Adrenal gland (tissue), 12 donors: ENCODE measurements around the gene NECAB2. TPM values are rescaled to one million over a fixed set of nuclear protein-coding genes. Genes with fewer than 3 reads are reported as not detected.

Experiments
- DNase-seq, 7 donors: peaks; one replicate each; pipeline ENCODE4 v3.0.0-alpha.2; 2019 to 2020
- H3K27ac ChIP-seq, 5 donors: fragments of 200-600 bp; sonication (generic) in 4 of 5; 1 replicate in 3 of 5; 2 replicates in 2 of 5; pipeline versions ENCODE4 v1.5.1 to v1.8.0; 2016 to 2020; ENCODE audit warnings: mild to moderate bottlenecking in 1 of 5
- H3K27me3 ChIP-seq: fragments of 200-600 bp; 2 replicates; pipeline ENCODE4 v1.8.0; 2021
- H3K36me3 ChIP-seq, 2 donors: fragments of 200-600 bp; replicated peaks in 1 of 2; 1 replicate in 1 of 2; 2 replicates in 1 of 2; pipeline versions ENCODE4 v1.5.1 to v1.8.0; 2018 to 2022
- H3K4me1 ChIP-seq, 2 donors: fragments of 200-600 bp; replicated peaks in 1 of 2; 1 replicate in 1 of 2; 2 replicates in 1 of 2; pipeline versions ENCODE4 v1.5.1 to v1.8.0; 2018 to 2021
- H3K4me3 ChIP-seq, 4 donors: fragments of 200-600 bp; sonication (generic) in 3 of 4; one replicate each; pipeline ENCODE4 v1.5.1; 2016 to 2018
- H3K9me3 ChIP-seq, 3 donors: fragments of 200-600 bp; sonication (generic) in 1 of 3; replicated peaks in 1 of 3; 1 replicate in 2 of 3; 2 replicates in 1 of 3; pipeline versions ENCODE4 v1.5.1 to v1.8.0; 2016 to 2021
- POLR2A ChIP-seq, 2 donors: fragments of 450-650 bp; IDR thresholded peaks; one replicate each; pipeline ENCODE4 v1.6.1; 2017; ENCODE audit warnings: antibody characterized with exemption in 2 of 2, mild to moderate bottlenecking in 2 of 2, moderate library complexity in 1 of 2
- WGBS, 4 donors: extraction: QIAGEN DNeasy Blood & Tissue Kit in 2 of 4; methylation state at CpG; one replicate each; pipeline versions ENCODE4 v1.1.5 to v1.1.7; 2013 to 2017; 5-methylcytosine and 5-hydroxymethylcytosine counted together
- intact Hi-C, 2 donors: fragments of 100-400 bp; cut with DNase I; formaldehyde crosslinking; loops; one replicate each; pipeline versions ENCODE4 v1.14.1 to v1.15.0; 2022 to 2023
- polyA plus RNA-seq, 3 donors: library from polyadenylated mRNA; stranded (reverse); fragments of 200-250 nt in 2 of 3; fragments of 350-450 nt in 1 of 3; fragmentation: Illumina TruSeq in 1 of 3; extraction: RNeasy Lipid Tissue Mini Kit (QIAGEN cat#74804) in 1 of 3; gene quantifications; one replicate each; pipeline ENCODE4 v1.2.3, GENCODE V29; 2013 to 2014
- total RNA-seq, 9 donors: library from RNA; depleted of rRNA in 4 of 9; stranded (reverse); fragments of >200 nt in 4 of 9; fragments of 120-200 nt in 1 of 9; fragmentation: NEBNext Ultra II Directional in 1 of 9; extraction: Animal tissue kit (Norgen Biotek cat#: 25700) in 1 of 9; gene quantifications; one replicate each; pipeline versions ENCODE4 v1.1.0 to v1.2.4, GENCODE V29; 2013 to 2023
- TF ChIP-seq, protein P1 (sequence below), 6 experiments: fragments of 450-650 bp in 4 of 6; fragments of 200-600 bp in 2 of 6; sonication (generic) in 1 of 6; IDR thresholded peaks; 1 replicate in 5 of 6; 2 replicates in 1 of 6; pipeline versions ENCODE4 v1.5.1 to v1.8.0; 2016 to 2021; ENCODE audit warnings: antibody characterized with exemption in 6 of 6, mild to moderate bottlenecking in 2 of 6, moderate library complexity in 1 of 6
- donor health status: healthy with polysubstance abuse.
- donor health status: Bipolar disorder and iron deficiency.
- donor health status: DM: yes; HTN: yes; CAD: no.
- donor health status: DM: no; HTN: no; CAD: no.
- donor health status: DM: no; HTN: no; CAD: no.
- donor health status: DM: yes; HTN: yes; CAD: no.

The NECAB2 gene
- total and polyA plus RNA-seq, 12 donors, result 0.14 to 2.1 (median 0.36) TPM; not detected in 3

DNA sequence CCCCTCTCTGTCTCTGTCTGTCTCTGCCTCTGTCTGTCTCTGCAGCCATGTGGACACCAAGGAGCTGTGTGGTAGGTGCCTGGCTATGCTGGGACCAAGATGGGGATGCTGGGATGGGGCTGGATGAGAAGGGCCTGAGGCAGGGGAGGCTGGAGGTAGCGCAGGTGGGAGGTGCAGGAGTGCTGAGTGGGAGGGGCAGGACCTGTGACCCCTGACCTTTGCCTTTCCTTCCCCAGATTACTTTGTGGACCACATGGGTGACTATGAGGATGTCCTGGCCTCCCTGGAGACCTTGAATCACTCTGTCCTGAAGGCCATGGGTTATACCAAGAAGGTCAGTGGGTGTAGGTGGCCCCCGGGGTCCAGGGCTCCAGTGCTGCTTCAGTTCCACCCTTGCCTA is 12.8 kb downstream of the NECAB2 start:
- WGBS, 4 donors, result 77 to 100% (median 88%) methylated on average over 1 to 2 of the region's 2 CpGs

DNA sequence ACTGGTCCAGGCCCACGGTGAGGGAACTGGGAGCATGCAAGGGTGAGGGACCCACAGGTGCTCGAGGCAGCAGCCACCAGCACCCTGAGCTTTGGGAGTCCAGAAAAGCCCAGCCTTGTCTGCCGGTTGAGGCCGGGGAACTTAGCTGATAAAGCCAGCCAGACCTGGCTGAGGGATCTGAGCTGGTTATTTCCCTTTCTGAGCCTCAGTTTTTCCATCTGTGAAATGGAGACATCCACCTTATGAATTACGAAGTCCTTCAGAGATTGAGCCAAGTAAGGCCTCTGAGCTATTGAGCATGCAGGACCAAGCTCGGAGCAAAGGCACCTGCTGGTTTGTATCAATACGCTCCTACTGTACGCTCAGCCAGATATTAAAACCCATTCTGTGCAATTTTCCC is 13.8 kb downstream of the NECAB2 start:
- intact Hi-C loops, result no loop called here
- Histone ChIP-seq H3K27me3 (no peaks in the 10 kb centered on the region), H3K9me3 (peaks cover 0 to 8% (median 0%) of the 10 kb centered on the region in 3 donors), H3K4me3 (no peak overlapping the region), H3K36me3 (no peaks in the 10 kb centered on the region), H3K4me1 (no peaks in the 10 kb centered on the region), H3K27ac (no peak overlapping the region)
- no peak for TF ChIP-seq POLR2A (IDR thresholded peaks at IDR 0.05)
- TF ChIP-seq, protein P1, sequence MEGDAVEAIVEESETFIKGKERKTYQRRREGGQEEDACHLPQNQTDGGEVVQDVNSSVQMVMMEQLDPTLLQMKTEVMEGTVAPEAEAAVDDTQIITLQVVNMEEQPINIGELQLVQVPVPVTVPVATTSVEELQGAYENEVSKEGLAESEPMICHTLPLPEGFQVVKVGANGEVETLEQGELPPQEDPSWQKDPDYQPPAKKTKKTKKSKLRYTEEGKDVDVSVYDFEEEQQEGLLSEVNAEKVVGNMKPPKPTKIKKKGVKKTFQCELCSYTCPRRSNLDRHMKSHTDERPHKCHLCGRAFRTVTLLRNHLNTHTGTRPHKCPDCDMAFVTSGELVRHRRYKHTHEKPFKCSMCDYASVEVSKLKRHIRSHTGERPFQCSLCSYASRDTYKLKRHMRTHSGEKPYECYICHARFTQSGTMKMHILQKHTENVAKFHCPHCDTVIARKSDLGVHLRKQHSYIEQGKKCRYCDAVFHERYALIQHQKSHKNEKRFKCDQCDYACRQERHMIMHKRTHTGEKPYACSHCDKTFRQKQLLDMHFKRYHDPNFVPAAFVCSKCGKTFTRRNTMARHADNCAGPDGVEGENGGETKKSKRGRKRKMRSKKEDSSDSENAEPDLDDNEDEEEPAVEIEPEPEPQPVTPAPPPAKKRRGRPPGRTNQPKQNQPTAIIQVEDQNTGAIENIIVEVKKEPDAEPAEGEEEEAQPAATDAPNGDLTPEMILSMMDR (IDR thresholded peaks at IDR 0.05), result no peak
- no peak for DNase-seq
- 97 to 99% (median 98%) methylated on average over 6 to 8 of the region's 8 CpGs for WGBS, 4 donors

More for the DNA sequence above, 12.8 kb downstream of the NECAB2 start:
- intact Hi-C loops, result no loop called here
- Histone ChIP-seq H3K36me3 (no peaks in the 10 kb centered on the region), H3K4me1 (no peaks in the 10 kb centered on the region), H3K27me3 (no peaks in the 10 kb centered on the region), H3K27ac (no peak overlapping the region), H3K4me3 (no peak overlapping the region), H3K9me3 (peaks cover 0 to 8% (median 0%) of the 10 kb centered on the region in 3 donors)
- DNase-seq, result no peak
- TF ChIP-seq, protein P1 (IDR thresholded peaks at IDR 0.05), result no peak
- no peak for TF ChIP-seq POLR2A (IDR thresholded peaks at IDR 0.05)

DNA sequence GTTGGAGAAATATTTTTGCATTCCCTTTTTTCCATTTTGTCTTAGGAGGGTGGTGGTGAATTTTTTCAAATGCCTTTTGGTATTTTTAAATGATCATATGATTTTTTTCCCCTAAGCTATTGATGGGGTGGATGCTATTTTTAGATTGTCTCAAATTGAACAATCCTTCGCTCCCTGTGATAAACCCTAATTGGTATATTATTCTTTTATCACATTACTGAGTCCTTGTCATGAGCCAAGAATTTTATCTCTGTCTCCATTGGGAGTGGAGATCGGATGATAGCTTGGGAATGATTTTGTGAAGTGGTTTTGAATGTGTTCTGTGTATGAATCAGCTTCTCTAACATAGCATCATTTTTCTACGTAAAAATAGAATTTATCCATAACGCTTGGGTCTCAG is 15.4 kb downstream of the NECAB2 start:
- intact Hi-C loops, result no loop called here
- Histone ChIP-seq H3K36me3 (no peaks in the 10 kb centered on the region), H3K27ac (no peak overlapping the region), H3K9me3 (peaks cover 0 to 3% (median 0%) of the 10 kb centered on the region in 3 donors), H3K4me3 (no peak overlapping the region), H3K27me3 (no peaks in the 10 kb centered on the region), H3K4me1 (no peaks in the 10 kb centered on the region)
- 42 to 51% (median 50%) methylated on average over 4 of the region's 4 CpGs for WGBS, 4 donors
- TF ChIP-seq POLR2A (IDR thresholded peaks at IDR 0.05), result no peak
- TF ChIP-seq, protein P1 (IDR thresholded peaks at IDR 0.05), result no peak
- no peak for DNase-seq

DNA sequence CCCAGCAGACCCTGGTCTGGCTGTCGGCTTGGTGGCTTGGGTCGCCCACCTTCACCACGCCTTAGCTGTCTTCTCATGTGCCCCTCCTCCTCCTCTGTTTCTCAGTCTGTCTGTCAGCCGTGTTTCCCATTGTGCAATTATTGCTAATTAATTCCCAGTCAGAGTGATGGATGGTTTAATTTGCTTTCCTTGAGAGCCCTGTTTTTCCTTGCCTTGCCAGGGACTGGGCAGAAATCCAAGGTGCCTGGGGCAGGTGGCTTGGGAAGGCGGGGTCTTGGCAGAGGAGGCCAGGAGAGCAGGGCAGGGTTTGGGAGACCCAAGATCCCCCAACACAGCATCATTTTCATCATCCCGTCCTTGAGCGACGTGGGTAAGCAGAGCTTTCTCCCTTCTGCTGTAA is 21.3 kb downstream of the NECAB2 start:
- Histone ChIP-seq H3K9me3 (no peaks in the 10 kb centered on the region), H3K27me3 (no peaks in the 10 kb centered on the region), H3K27ac (no peak overlapping the region), H3K4me1 (no peaks in the 10 kb centered on the region), H3K36me3 (no peaks in the 10 kb centered on the region), H3K4me3 (no peak overlapping the region)
- intact Hi-C loops, result no loop called here
- TF ChIP-seq POLR2A (IDR thresholded peaks at IDR 0.05), result no peak
- TF ChIP-seq, protein P1 (IDR thresholded peaks at IDR 0.05), result no peak
- no peak for DNase-seq
- 56 to 69% (median 61%) methylated on average over 7 to 8 of the region's 8 CpGs for WGBS, 4 donors
